ENCODE measurements around the gene C2orf78. TPM values are rescaled to one million over a fixed set of nuclear protein-coding genes. Genes with fewer than 3 reads are reported as not detected.

The C2orf78 gene
- polyA plus RNA-seq, 1 of the 3 experiments (the other 2 are of a cell fraction): 0.02 TPM

DNA sequence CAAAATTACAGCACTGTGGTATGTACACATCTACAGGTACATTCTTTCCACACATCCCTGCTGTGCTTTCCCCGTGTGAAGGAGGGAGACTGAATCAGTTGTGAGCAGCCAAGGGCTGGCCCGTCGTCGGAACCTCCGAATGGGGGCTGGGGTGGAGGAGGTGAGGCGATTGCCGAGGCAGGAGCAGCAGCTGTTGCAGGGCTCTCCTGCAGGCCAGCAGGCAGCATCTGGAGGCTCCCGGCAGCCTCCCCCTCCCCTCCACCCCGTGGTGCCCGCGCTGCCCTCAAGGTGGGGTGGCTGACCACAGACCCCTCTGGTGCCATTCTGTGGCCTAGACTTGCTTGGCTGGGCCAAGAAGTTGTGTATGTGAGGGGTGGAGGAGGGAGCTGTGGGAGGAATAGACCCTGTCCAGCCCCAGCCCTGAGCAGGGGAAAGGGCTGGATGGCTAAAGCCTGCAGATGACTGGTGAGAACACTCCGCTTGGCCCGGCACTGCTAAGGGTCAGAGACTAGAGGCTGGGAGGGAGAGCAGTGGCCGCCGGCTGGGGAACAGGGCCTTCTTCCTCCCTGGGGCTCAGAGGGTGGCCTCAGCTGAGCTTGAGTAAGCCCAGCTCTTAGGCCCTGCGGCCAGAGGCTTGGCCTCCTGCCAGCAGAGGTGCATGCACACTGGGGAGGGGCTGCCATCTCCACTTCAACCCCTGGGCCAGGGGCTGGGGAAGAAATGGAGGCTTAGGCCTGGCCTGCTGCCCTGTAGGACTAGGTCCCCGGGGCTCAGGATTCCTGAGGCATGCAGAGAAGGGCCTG is 52.4 kb downstream of the C2orf78 start:
- Histone ChIP-seq H3K4me2 (no peak overlapping the region), H2AFZ (ENCODE audit: low read depth) (no peak overlapping the region), H3F3A (replicated peaks; ENCODE audit: insufficient read depth) (peaks cover 5% of the 10 kb centered on the region), H4K20me1 (ENCODE audit: insufficient read depth) (no peaks in the 10 kb centered on the region), H3K79me2 (ENCODE audit: insufficient read depth) (peaks cover 42% of the 10 kb centered on the region), H3K9me3 (no peaks in the 10 kb centered on the region), H3K9ac (no peak overlapping the region), H3K27me3 (ENCODE audit: insufficient read depth) (no peaks in the 10 kb centered on the region), H3K36me3 (replicated peaks in 1 of 2; ENCODE audit: control insufficient read depth in 1 of 2, insufficient read depth in 2 of 2, low read length in 1 of 2) (peaks cover 25 to 67% of the 10 kb centered on the region in 2 experiments), H3K4me1 (ENCODE audit: control insufficient read depth in 1 of 2, insufficient read depth in 2 of 2, low read depth in 1 of 2, low read length in 1 of 2) (peaks cover 3 to 22% of the 10 kb centered on the region in 2 experiments; a peak in 2 of 4 replicates), H3K27ac (ENCODE audit: low read depth in 2 of 2, low read length in 1 of 2) (no peak overlapping the region), H3K4me3 (ENCODE audit: low read depth in 2 of 2, low read length in 1 of 2) (no peak overlapping the region), H3K9me2 (no peaks in the 10 kb centered on the region)
- POLR2A ChIA-PET: no interaction called here
- WGBS (ENCODE audit: low lambda C conversion rate): 89% methylated on average over 12 of the region's 17 CpGs
- no peak for DNase-seq
- CTCF ChIA-PET: interaction anchor here (0.6 kb wide), 1 partner anchor 12 kb away, joined by 3 read pairs; no protein-coding TSS in a partner anchor
- no peak for TF ChIP-seq EP300 (IDR thresholded peaks at IDR 0.05; ENCODE audit: borderline replicate concordance in 1 of 2, low read depth in 1 of 2, low read length in 1 of 2)
- no peak for TF ChIP-seq FOSL2 (IDR thresholded peaks at IDR 0.05; ENCODE audit: borderline replicate concordance, low read depth)

DNA sequence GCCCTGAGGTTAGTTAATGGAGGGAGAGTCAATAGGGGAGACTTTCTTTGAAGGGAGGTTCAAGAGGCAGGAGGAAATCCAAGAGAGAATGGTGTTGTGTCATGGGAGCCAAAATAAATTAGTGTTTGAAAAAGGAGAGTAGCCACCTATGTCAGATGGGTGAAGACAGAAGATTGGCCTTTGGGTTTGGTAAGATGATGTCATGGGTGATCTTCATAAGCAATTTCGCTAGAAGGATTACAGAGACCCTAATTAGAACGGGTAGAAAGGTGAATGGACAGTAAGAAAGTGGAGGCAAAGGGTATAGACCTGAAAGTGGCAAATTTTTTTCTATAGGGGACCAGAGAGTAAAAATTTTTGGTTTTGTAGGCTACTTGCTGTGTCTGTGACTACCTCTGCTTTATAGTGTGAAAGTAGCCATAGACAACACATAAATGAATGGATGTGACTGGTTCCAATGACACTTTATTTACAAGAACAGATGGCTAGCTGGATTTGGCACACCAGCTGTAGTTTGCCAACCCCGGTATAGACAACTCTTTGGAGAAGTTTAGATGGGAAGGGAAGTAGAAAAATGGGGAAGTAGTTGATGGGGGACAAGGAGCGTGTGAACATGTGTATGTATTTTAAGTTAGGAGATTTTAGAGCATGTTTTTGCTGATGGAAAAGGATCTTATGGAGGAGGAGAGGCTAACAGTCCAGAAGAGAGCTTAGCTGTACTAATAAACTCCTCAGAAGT is 54.0 kb downstream of the C2orf78 start:
- H3K9ac ChIP-seq: no peak overlapping the region
- no peak overlapping the region for H3K4me3 ChIP-seq (ENCODE audit: low read depth in 2 of 2, low read length in 1 of 2)
- TF ChIP-seq TEAD4 (IDR thresholded peaks at IDR 0.05; ENCODE audit: borderline replicate concordance, insufficient read depth) (no peak), NRF1 (IDR thresholded peaks at IDR 0.05; ENCODE audit: low read depth, low read length) (no peak), RCOR1 (IDR thresholded peaks at IDR 0.05; ENCODE audit: low read length) (no peak), TAF1 (IDR thresholded peaks at IDR 0.05; ENCODE audit: borderline replicate concordance, low read depth, low read length) (no peak), FOXM1 (IDR thresholded peaks at IDR 0.05; ENCODE audit: low read depth) (no peak), GABPA (IDR thresholded peaks at IDR 0.05; ENCODE audit: low read depth) (no peak), RAD21 (IDR thresholded peaks at IDR 0.05; ENCODE audit: low read length) (no peak), FOSL2 (IDR thresholded peaks at IDR 0.05; ENCODE audit: borderline replicate concordance, low read depth) (no peak), EZH2phosphoT487 (IDR thresholded peaks at IDR 0.05; ENCODE audit: borderline replicate concordance, low read depth) (no peak), TCF12 (IDR thresholded peaks at IDR 0.05) (no peak)
- TF ChIP-seq, protein P1, sequence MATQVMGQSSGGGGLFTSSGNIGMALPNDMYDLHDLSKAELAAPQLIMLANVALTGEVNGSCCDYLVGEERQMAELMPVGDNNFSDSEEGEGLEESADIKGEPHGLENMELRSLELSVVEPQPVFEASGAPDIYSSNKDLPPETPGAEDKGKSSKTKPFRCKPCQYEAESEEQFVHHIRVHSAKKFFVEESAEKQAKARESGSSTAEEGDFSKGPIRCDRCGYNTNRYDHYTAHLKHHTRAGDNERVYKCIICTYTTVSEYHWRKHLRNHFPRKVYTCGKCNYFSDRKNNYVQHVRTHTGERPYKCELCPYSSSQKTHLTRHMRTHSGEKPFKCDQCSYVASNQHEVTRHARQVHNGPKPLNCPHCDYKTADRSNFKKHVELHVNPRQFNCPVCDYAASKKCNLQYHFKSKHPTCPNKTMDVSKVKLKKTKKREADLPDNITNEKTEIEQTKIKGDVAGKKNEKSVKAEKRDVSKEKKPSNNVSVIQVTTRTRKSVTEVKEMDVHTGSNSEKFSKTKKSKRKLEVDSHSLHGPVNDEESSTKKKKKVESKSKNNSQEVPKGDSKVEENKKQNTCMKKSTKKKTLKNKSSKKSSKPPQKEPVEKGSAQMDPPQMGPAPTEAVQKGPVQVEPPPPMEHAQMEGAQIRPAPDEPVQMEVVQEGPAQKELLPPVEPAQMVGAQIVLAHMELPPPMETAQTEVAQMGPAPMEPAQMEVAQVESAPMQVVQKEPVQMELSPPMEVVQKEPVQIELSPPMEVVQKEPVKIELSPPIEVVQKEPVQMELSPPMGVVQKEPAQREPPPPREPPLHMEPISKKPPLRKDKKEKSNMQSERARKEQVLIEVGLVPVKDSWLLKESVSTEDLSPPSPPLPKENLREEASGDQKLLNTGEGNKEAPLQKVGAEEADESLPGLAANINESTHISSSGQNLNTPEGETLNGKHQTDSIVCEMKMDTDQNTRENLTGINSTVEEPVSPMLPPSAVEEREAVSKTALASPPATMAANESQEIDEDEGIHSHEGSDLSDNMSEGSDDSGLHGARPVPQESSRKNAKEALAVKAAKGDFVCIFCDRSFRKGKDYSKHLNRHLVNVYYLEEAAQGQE (IDR thresholded peaks at IDR 0.05; ENCODE audit: low read depth, low read length): no peak
- TF ChIP-seq, protein P2, sequence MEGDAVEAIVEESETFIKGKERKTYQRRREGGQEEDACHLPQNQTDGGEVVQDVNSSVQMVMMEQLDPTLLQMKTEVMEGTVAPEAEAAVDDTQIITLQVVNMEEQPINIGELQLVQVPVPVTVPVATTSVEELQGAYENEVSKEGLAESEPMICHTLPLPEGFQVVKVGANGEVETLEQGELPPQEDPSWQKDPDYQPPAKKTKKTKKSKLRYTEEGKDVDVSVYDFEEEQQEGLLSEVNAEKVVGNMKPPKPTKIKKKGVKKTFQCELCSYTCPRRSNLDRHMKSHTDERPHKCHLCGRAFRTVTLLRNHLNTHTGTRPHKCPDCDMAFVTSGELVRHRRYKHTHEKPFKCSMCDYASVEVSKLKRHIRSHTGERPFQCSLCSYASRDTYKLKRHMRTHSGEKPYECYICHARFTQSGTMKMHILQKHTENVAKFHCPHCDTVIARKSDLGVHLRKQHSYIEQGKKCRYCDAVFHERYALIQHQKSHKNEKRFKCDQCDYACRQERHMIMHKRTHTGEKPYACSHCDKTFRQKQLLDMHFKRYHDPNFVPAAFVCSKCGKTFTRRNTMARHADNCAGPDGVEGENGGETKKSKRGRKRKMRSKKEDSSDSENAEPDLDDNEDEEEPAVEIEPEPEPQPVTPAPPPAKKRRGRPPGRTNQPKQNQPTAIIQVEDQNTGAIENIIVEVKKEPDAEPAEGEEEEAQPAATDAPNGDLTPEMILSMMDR (IDR thresholded peaks at IDR 0.05): no peak
- TF ChIP-seq, protein P3, sequence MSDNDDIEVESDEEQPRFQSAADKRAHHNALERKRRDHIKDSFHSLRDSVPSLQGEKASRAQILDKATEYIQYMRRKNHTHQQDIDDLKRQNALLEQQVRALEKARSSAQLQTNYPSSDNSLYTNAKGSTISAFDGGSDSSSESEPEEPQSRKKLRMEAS (IDR thresholded peaks at IDR 0.05; ENCODE audit: low read depth): no peak
- no peak overlapping the region for H3K4me2 ChIP-seq
- H3K9me2 ChIP-seq: no peaks in the 10 kb centered on the region
- 97% methylated on average over 4 of the region's 4 CpGs for WGBS (ENCODE audit: low lambda C conversion rate)
- no peak for DNase-seq
- H3K27ac ChIP-seq (ENCODE audit: low read depth in 2 of 2, low read length in 1 of 2): peak overlapping the region in 1 of 2 experiments; percentile 25; a peak in 1 of 4 replicates
- peaks cover 0 to 12% of the 10 kb centered on the region in 2 experiments; a peak in 2 of 4 replicates for H3K4me1 ChIP-seq (ENCODE audit: control insufficient read depth in 1 of 2, insufficient read depth in 2 of 2, low read depth in 1 of 2, low read length in 1 of 2)
- H3F3A ChIP-seq (replicated peaks; ENCODE audit: insufficient read depth): no peaks in the 10 kb centered on the region
- no peaks in the 10 kb centered on the region for H3K27me3 ChIP-seq (ENCODE audit: insufficient read depth)
- ChIA-PET POLR2A (interaction anchor here (0.9 kb wide), 1 partner anchor 18 kb away, joined by 3 read pairs; no protein-coding TSS in a partner anchor), CTCF (interaction anchor here (1.1 to 2.8 kb wide), 3 partner anchors 14 to 310 kb away, joined by 4 to 11 read pairs (median 4); no protein-coding TSS in a partner anchor)
- H3K9me3 ChIP-seq: no peaks in the 10 kb centered on the region
- H2AFZ ChIP-seq (ENCODE audit: low read depth): no peak overlapping the region
- H3K36me3 ChIP-seq (replicated peaks in 1 of 2; ENCODE audit: control insufficient read depth in 1 of 2, insufficient read depth in 2 of 2, low read length in 1 of 2): peaks cover 17 to 60% of the 10 kb centered on the region in 2 experiments
- no peaks in the 10 kb centered on the region for H4K20me1 ChIP-seq (ENCODE audit: insufficient read depth)
- peaks cover 31% of the 10 kb centered on the region; the same call in 1 of the 2 replicates for H3K79me2 ChIP-seq (ENCODE audit: insufficient read depth)
